ENCODE data around the gene CDK5RAP2.

DNA sequence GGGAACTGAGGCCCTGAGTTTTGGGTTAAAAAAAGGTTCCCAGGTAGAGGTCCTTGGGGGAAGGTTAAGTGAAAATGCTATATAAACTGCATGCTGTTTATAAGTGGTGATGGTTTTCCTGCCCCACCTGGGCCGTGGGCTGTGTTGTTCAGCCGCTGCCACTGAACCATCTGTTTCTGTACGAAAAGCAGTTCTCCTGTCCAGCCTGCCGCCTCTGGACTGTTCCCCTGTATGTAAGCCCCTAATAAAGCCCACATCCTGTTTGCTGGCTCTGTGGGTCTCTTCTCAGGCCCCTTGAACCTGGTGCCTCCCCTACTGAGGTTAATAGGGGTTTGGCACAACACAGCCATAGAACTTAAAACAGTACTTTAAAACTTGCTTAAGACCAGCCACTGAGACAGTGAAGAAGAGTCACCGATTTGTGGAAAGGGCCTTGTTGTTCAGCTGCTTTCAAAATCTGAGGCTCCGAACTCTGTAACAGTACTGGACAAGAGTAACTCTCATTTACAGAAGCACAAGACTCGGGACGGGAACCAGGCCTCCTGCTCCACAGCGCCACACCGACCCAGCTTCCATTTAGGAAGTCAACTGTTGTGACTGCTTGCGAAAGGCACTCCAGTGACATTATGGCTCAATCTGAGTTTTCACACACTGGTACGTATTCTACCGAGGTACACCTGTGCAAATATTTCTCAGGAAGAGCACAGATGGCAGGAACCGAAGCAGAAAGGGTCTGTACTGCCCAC, 192.5 kb downstream of the CDK5RAP2 start:
- no peak for TF ChIP-seq POLR2AphosphoS5 (IDR thresholded peaks at IDR 0.05; ENCODE audit: low read depth, low read length)
- TF ChIP-seq FOXP2 (optimal IDR thresholded peaks at IDR 0.05; ENCODE audit: borderline replicate concordance, extremely low read depth, extremely low read length, insufficient read depth): no peak
- no peak for TF ChIP-seq REST (IDR thresholded peaks at IDR 0.05; ENCODE audit: insufficient read depth in 1 of 2, low read depth in 2 of 2, low read length in 2 of 2)

All from PFSK-1 (cell line).